Iris pigment epithelial cell (primary cell): Measurements from ENCODE around the gene CDHR2.

Experiments
- DNase-seq: peaks from one replicate; pipeline ENCODE4 v3.0.0-alpha.2; 2011; ENCODE audit warnings: low read depth

Gene CDHR2, protein sequence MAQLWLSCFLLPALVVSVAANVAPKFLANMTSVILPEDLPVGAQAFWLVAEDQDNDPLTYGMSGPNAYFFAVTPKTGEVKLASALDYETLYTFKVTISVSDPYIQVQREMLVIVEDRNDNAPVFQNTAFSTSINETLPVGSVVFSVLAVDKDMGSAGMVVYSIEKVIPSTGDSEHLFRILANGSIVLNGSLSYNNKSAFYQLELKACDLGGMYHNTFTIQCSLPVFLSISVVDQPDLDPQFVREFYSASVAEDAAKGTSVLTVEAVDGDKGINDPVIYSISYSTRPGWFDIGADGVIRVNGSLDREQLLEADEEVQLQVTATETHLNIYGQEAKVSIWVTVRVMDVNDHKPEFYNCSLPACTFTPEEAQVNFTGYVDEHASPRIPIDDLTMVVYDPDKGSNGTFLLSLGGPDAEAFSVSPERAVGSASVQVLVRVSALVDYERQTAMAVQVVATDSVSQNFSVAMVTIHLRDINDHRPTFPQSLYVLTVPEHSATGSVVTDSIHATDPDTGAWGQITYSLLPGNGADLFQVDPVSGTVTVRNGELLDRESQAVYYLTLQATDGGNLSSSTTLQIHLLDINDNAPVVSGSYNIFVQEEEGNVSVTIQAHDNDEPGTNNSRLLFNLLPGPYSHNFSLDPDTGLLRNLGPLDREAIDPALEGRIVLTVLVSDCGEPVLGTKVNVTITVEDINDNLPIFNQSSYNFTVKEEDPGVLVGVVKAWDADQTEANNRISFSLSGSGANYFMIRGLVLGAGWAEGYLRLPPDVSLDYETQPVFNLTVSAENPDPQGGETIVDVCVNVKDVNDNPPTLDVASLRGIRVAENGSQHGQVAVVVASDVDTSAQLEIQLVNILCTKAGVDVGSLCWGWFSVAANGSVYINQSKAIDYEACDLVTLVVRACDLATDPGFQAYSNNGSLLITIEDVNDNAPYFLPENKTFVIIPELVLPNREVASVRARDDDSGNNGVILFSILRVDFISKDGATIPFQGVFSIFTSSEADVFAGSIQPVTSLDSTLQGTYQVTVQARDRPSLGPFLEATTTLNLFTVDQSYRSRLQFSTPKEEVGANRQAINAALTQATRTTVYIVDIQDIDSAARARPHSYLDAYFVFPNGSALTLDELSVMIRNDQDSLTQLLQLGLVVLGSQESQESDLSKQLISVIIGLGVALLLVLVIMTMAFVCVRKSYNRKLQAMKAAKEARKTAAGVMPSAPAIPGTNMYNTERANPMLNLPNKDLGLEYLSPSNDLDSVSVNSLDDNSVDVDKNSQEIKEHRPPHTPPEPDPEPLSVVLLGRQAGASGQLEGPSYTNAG (N-terminal part only)

GRCh38 chr5:176548967-176549444 lies at the start of gene CDHR2:
Gene CDHR2, plus strand, starts transcription at chr5:176549342. Its CDS starts 16,011 bp downstream, at chr5:176565353.
- DNase-seq, result no peak

DNA sequence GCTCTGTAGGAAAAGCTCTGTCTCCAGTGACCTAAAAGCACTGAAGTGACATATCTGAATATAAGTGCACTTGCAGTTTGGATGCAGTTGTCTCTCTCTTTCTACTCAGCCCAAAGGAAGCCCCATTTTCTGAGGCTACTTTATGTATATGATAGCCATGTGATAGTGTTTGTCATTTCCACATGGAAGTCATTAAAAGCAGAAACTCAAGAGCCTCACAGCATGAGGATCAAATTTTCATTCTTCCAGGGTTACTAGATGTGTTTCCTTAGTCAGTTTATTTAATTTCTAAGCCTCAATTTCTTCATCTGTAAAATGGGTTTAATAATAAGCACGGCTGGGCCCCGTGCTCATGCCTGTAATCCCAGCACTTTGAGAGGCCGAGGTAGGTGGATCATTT lies 48.6 kb upstream of the CDHR2 start:
- no peak for DNase-seq

DNA sequence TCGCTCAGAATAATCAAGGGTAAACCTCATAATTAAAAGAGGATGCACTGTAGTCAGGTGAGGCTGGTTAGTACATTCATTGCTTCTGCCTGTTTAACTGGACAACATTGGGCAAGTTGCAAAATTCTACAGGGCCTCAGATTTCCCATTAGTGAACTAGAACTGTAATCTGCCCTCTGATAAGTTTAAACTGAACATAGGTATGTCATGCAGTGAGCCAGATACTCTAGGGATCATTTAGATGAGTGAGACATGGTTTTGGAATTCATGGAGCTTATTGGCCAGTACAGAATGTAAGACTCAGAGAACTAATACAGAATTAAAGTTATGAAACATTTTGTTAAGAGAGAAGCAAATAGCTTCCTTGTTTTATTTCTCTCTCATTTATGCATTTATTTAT lies 47.8 kb upstream of the CDHR2 start:
- DNase-seq, result peak; percentile 94

DNA sequence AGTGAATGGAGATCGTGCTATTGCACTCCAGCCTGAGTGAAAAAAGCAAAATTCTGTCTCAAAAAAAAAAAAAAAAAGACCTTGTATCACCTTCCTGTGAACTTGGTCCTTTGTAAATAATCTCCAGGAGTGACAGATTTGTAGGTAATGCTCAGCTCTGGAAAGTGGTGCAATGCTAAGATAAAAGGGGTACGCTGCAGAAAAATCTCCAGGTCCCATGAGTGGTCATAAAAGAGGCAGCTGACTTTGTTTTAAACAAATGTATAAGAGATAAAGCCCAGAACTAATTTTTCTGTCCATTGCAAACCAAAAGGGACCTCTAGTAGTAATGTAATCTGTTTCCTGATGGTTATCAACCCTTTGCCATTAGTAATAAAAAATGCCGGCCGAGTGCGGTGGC lies 45.6 kb upstream of the CDHR2 start:
- no peak for DNase-seq

GRCh38 chr5:176507911-176508310 lies 41.2 kb upstream of the CDHR2 start:
- DNase-seq, result no peak

DNA sequence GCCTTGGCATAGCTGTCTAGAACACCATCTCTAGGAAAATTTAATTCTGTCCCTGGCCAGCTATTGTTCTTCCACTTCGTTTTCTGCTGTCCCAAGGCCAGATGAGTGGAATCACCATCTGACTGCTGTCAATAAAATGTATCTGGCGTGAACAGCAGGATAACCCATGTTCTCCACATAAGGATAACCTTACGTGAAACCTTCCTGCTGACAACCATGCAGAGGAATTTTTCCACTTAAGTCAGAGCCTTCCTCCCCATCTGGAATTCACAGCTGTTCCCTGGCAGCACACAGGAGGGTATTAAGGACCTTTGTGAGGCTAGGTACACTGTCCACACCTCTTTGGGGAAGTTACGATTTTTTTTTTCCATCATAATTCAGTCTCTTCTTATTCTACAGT lies 40.5 kb upstream of the CDHR2 start:
- no peak for DNase-seq

GRCh38 chr5:176513788-176514187 lies 35.4 kb upstream of the CDHR2 start:
- no peak for DNase-seq

DNA sequence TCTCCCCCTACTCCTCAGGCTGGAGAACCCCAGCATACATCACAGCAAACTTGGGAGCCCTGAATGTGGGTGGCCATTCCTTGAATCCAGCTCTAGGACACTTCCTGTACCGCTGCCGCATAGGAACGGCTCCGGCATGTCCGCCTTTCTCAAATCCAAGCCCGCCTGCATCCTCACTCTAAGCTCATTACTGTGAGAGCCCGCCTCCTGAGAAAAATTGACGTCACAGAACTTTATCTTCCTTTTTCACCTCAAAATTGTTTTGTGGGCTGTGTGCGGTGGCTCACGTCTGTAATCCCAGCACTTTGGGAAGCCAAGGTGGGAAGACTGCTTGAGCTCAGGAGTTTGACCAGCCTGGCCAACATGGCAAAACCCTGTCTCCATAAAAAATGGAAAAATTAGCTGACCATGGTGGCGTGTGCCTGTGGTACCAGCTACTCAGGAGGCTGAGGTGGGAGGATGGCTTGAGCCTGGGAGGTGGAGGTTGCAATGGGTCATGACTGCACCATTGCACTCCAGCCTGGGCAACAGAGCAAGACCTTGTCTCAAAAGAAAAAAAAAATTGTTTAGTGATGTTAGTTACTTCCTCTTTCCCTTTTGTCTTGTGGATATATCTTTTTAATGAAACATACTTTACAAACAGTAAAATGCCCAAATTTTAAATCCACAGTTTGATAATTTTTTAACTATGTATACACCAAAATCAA lies 34.7 kb upstream of the CDHR2 start:
- no peak for DNase-seq

GRCh38 chr5:176515396-176515795 lies 33.7 kb upstream of the CDHR2 start:
- no peak for DNase-seq

GRCh38 chr5:176517053-176517661 lies 32.0 kb upstream of the CDHR2 start:
- DNase-seq, result no peak

GRCh38 chr5:176519810-176520720 lies 29.1 kb upstream of the CDHR2 start:
- DNase-seq, result no peak

DNA sequence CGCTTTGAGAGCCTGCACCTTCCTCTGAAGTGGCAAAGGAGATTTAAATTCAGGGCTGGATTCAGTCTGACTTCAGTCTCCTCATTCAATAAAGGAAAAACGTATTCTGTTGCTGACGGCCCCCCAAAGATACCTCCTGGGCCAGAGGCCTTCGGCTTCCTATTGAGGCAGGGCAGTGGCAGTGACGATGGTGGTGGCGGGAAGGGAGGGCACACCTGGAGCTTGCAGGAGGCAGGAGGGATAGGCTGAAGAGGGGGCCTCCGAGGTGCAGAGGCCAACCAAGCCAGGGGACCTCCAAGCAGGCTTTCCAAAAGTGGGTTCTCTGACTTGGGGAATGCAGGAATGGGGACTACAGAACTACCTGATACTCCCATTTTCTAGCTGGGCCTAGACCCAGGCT lies 27.9 kb upstream of the CDHR2 start:
- DNase-seq, result no peak

- no peak for DNase-seq
These were observed 27.4 kb upstream of the CDHR2 start for GRCh38 chr5:176521699-176522263.

GRCh38 chr5:176524138-176524537 lies 25.0 kb upstream of the CDHR2 start:
- DNase-seq, result no peak

DNA sequence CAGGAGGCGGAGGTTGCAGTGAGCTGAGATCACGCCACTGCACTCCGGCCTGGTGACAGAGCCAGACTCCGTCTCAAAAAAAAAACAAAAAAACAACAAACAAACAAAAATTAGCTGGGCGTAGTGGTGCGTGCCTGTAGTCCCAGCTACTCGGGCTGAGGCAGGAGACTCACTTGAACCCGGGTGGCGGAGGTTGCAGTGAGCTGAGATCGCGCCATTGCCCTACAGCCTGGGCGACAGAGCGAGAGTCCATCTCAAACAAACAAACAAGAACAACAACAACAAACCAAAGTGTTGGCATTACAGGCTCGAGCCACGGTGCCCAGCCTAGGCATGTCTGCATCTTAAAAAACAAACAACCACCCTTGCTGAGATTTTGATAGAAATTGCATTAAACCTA lies 24.2 kb upstream of the CDHR2 start:
- no peak for DNase-seq

DNA sequence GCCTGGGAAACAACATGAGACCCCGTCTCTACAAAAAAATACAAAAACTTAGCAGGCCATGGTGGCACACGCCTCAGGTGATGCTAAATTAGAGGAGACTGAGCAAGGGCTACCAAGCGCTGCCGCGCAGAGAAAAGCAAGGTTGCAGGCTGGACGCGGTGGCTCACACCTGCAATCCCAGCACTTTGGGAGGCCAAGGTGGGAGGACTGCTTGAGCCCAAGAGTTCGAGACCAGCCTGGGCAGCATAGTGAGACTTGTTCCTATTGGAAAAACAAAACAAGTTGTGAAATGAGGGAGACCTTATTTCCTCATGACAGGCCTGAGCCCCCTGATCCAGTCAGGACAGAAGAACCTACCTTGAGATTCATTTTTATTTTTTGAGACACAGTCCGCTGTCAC lies 23.5 kb upstream of the CDHR2 start:
- no peak for DNase-seq

GRCh38 chr5:176526462-176526861 lies 22.7 kb upstream of the CDHR2 start:
- no peak for DNase-seq

DNA sequence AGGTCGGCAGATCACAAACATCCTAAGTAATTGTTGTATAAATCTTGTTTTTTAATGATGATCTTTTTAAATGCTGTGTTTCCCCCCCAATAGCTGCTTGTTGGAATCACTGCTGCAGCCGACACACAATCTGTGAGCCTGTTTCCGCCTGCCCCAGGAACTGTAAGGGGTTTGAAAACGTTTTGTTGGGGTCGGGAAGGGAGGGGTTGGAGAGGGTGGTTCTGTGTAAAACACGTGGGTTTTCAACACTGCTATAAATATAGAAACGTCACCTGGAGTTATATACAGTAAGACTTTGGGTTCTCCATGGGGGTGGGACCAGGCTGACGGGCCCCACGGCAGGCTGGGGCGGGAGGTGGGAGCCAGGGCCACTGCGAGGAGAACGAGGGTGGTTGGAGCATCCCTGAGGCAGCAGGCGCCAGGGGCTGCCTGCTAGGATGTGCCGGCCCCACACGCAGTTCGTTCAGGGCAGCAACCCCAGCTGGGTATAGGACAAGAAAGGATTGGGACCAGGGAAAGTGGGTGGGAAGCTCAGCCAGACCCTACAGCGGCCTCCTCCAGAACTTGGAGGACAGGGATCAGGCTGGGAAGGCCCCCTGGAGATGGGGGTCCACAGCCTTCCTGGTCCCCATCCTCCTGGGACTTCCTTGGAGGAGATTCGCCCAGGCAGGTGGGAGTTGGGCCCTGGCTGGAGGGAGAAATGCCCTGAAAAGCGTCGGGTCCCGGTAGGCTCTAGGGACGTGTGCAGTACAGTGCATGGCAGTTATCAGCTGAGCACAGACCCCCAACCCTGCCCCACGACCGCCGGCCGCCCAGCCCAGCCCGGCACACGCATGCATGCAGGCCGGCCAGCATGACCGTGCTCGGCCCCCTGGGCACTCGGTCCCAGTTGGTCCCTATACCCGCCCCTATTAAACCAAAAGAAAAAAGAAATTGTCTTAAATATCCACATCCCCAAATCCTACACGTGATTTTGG lies 21.6 kb upstream of the CDHR2 start:
- DNase-seq, result no peak
